Liver (tissue), 3 donors: ENCODE results near the gene KIF6.

Experiments
- ATF3 ChIP-seq: IDR thresholded peaks from 2 replicates; pipeline ENCODE4 v1.6.1; 2016; ENCODE audit warnings: antibody characterized with exemption
- CTCF ChIP-seq: fragments of 150-350 bp; IDR thresholded peaks from 2 replicates; pipeline ENCODE4 v1.5.1; 2017; ENCODE audit warnings: improper control_type of control experiment, low read depth, low read length; ENCODE audit not compliant: missing input control
- REST ChIP-seq: IDR thresholded peaks from 2 replicates; pipeline ENCODE4 v1.6.1; 2016; ENCODE audit warnings: antibody characterized with exemption, mild to moderate bottlenecking
- TAF1 ChIP-seq: conservative IDR thresholded peaks from 2 replicates; pipeline ENCODE4 v1.6.1; 2016; ENCODE audit warnings: antibody characterized with exemption, mild to moderate bottlenecking
- TF ChIP-seq, protein P1 (sequence below): IDR thresholded peaks from 2 replicates; pipeline ENCODE4 v1.6.1; 2016; ENCODE audit warnings: antibody characterized with exemption
- donor health status: healthy.
- donor health status: healthy.

DNA sequence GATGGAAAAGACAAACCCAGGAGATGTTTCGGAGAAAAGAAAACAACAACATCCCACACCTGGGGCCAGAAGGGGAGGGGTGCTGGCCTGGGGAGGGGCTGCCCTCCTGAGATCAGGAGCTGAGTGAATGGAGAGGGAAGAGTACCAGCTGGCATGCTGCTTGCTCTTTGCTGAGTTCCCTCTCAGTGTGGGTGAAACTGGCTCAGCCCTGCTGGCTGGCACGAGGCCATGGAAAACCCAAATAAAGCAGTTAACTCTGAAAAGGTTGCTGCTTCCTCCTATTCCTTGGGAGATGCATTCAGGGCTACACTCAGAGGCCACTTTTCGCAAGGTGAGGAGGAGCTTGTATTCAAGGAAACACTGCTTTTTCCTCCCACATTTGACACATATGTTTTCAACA is 394.7 kb downstream of the KIF6 start:
- no peak for TF ChIP-seq CTCF
- TF ChIP-seq, protein P1, sequence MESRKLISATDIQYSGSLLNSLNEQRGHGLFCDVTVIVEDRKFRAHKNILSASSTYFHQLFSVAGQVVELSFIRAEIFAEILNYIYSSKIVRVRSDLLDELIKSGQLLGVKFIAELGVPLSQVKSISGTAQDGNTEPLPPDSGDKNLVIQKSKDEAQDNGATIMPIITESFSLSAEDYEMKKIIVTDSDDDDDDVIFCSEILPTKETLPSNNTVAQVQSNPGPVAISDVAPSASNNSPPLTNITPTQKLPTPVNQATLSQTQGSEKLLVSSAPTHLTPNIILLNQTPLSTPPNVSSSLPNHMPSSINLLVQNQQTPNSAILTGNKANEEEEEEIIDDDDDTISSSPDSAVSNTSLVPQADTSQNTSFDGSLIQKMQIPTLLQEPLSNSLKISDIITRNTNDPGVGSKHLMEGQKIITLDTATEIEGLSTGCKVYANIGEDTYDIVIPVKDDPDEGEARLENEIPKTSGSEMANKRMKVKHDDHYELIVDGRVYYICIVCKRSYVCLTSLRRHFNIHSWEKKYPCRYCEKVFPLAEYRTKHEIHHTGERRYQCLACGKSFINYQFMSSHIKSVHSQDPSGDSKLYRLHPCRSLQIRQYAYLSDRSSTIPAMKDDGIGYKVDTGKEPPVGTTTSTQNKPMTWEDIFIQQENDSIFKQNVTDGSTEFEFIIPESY = no peak
- TF ChIP-seq REST = no peak
- TF ChIP-seq TAF1 = no peak
- TF ChIP-seq ATF3 = no peak
